Stimulated activated CD4-positive, alpha-beta T cell treated with anti-CD3 and anti-CD28 coated beads, Interleukin-1b, Interleukin-23, amount 100 ng/mL, for 4 hours (primary cell): ENCODE results near the gene NDUFA8.

Experiments
- DNase-seq, 2 donors: peaks; one replicate each; pipeline ENCODE4 v3.0.0-alpha.2; 2020; ENCODE audit warnings: low read depth in 2 of 2

NDUFA8 gene

DNA sequence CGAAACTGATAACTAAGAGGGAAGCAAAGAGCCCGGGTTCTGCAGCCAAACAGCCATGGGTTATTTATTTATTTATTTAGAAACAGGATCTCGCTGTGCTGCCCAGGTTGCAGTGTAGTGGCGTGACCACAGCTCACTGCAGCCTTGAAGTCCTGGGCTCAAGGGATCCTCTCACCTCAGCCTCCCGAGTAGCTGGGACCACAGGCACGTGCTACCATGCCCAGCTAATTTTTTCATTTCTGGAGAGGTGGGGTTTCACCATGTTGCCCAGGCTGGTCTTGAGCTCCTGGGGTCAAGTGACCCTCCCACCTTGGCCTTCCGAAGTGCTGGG, 24.1 kb downstream of the NDUFA8 start:
- DNase-seq: no peak

DNA sequence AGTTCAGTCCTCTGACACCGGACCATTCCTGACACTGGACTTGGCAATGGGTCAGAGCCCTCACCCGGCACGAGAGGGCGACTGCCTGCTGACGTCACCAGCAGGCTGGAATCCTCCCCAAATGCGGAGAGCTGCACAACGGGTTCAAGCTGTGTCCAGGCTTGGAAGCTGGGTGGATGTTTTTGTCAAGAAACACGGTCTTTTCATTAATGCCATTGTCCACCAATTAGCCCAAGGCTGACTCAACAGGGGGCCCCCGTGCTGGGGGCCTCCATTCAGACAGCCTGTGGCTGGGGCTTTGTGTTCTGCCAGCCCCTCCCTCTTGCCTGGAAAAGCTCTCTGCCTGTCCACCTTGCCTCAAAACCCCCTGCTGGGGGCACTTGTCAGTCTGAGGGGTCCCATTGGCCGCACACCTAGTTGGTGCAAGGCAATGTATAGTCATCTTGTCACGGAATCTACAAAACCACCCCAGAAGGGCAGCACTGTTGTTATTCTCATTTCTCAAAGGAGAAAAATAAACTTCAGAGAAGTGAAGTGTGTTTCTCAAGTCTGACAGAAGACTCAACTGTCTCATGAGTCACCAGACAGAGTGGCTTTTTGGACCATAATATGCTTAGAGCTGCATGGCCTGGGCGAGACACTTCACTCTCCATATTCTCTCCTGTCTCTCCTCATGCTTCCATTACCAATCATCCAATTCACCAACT, 24.6 kb downstream of the NDUFA8 start:
- no peak for DNase-seq

DNA sequence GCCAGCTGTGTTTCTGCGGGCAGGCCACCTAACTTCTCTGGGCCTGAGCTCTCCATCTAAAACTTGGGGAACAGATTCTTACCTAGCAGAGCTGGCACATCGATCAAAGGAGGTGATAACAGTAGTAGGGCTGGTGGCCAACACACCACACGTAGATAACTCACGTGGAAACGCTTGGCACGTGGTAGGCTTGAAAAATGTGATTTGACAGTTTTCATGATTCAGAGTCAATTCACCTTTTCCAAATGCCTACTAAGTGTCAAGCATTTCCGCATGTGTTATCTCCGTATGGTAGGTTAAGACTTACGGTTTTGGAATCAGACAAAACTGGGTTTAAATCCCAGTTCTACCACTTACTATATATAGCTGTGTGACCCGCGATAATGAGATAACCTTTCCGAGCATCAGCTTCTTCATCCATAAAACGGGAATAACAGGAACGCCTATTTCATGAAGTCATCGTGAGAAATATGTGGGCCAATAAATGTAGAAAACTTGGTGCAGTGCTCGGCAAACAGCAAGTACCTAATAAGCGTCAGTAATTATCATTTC, 25.5 kb downstream of the NDUFA8 start:
- DNase-seq: no peak

DNA sequence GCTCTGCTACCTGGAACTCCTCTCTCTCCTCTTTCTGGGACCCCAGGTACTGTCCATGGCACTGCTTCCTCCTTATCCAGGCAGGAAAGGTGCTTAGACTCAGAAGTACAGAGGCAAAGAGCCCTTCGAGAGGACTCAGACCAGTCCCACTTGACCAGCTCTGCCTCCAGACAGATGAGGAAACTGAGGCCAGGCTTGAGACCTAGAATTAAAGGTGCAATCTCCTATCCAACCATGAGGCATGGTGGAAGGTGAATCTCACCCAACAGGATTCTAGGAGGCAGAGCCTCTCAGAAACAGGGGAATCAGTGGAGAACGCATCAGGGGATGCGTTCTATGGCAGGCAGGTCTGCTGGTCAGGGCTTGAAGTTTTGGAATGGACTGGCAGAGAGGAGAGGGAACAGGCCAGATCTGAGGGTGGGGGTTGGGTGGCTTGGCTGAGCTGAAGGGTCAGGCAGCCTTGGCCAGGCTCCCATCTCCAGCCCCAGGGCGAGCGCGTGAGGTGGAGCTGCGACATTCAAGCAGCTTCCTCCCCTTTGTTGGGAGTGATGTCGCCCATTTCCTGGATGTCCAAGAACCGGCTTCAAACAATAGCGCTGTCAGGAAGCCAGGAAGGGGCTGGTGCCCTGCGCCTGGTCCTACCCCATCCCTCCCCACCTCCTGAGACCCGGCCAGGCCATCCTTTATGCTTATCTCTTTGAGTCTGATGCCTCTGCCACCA, 26.2 kb downstream of the NDUFA8 start:
- DNase-seq: no peak

DNA sequence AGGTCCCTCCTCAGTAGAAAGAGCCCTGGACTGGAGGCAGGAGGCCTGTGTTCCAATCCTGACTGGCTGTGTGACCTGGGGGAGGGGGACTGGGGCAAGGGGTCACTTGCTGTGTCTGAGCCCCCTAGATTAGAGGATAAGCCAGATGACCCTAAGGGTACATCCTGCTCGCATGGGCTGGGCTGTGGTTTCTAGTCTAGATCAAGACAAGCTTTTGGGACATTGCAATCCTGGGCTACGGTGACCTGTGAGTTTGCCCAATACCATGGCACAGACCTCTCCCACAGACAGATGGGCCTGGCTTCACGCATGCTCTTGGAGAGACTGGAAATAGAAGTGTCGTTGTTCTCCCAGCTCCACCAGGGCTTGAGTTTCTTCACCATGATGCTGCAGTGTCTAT, 27.0 kb downstream of the NDUFA8 start:
- DNase-seq: no peak

DNA sequence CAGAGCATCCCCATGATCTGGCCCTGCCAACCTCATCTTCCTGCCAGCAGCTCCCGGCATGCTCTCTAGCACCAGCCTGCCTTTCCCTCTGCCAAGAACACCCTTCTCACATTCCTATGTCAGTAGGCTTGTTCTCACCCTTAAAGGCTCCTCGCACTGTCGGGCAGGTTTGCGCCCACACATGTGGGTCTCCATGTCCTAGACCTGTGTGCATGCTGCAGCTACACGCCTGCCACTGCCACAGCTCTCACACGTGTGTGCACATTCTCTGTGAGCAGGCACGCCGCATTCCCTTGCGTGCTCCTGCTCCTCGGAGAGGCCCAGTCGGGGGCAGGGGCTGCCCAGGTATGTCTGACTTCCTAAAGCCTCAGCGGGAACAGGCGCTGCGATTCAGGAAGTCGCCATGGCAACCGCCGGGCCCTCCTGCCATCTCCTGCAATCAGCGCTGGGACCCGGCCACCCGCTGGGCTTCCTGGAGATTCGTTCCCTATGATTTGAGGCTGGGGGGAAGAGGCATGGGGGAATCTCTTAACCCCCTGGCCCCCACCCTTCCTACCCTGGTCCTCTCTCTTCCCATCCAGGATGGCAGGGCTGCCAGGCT, 28.1 kb downstream of the NDUFA8 start:
- no peak for DNase-seq

DNA sequence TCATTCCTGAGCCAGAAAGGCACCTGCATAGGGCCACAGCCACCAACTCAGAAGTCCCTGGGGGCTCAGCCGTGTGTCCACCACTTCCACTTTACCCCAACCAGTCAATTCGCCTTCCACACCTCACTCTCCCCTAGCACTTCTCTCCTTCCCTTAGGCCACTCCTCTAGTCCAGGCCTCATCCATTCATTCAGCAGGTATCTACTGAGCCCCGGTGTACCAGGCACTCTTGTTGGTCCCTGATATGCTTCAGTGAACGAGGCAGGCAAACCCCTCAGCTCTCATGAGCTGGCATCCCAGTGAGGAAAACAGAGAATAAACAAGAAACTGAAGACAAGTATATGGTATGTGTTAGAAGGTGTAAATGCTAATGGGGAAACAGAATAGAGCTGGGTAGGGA, 28.7 kb downstream of the NDUFA8 start:
- no peak for DNase-seq

DNA sequence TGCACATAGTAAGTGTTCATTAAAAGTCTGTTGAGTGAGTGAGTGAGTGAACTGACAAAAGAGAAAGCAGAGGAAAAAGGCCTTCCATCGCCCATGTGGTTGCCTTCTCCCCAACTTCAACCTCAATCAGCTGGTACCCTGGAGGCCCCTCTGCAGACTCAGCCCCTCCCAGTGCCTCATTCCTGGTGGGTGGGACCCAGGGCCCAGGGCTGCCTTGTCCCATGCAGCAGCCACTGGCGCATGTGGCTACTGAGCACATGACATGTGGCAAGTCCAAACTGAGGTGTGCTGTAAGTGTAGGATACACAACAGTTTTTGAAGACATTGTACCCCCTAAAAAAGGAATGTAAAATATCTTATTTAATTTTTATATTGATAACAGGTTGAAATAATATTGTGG, 29.6 kb downstream of the NDUFA8 start:
- DNase-seq: no peak

DNA sequence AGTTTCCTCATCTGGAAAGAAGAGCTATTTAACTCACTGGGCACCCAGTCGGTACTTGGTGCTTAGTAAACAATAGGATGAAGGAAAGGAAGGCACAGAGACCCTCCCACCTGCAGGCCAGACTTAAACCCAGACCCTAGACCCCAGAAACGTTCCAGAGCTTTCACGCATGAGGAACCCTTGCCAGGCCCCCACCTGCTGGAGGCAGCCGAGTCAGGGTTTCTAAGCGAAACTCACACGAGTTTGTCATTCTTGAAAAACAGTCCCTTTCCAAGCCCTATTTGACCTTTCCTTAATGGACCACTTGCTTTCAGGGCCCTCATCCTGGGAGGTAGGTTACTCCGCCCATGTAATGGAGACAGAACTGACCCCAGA, 30.6 kb downstream of the NDUFA8 start:
- no peak for DNase-seq

DNA sequence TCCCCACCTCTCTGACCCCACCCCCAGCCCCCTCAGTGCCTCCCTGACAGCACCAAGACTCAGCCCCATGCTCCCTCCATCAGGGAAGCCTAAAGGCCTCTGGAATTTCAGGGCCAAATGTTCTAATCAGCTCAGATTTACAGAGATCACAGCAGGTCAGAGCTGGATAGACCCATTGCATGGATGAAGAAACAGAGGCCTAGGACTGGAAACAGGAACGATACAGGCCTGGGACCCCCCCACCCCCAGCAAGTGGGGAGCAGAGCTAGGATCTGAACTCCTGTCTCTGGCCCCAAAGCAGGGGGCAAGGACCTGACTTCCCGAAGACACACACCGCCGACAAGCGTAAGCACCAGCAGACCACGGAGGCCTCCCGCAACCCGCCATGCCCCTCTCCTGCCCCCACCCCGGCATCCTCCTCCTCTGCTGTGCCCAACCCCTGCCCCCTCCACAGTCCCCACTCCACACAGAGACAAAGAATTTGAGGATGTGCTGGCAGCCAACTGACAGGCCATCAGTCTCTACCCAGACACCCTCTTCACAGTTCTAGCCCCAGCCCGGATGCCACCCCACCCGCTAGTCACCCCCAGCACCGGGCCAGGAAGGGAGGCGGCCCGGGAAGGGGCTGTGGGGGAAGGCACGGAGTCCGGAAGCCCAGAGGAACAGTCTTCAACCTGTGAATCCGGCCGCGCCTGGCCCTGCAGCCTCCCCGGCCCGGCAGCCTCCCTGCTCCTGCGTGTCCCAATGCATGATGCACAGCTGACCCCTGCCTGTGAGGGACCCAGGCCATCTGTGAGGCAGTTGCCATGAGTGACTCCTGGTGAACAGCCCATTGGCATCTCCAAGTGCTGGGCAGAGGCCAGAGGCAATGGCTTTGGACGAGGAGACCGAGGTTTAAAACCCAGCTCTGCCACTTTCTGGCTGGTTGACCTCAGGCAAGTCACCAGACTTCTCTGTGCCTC, 31.3 kb downstream of the NDUFA8 start:
- no peak for DNase-seq

DNA sequence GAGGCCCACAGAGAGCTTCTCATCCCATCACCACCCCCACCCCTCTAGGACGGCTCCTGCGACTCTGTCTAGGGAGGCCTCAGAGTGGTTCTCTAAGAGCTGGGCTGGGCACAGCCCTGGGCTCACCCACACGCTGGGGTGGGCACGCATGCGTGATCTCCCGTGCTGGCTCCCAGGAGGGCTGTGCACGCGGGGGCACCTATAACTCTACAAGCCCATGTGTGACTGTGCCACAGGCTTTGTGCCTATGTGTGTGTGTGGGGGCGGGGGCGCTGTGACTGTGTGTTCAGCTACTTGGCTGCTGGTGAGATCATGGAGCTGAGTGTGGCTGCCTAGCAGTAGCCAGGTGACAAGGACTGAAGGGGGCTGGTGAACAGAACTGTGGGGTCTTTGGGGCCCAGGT, 32.2 kb downstream of the NDUFA8 start:
- DNase-seq: no peak

DNA sequence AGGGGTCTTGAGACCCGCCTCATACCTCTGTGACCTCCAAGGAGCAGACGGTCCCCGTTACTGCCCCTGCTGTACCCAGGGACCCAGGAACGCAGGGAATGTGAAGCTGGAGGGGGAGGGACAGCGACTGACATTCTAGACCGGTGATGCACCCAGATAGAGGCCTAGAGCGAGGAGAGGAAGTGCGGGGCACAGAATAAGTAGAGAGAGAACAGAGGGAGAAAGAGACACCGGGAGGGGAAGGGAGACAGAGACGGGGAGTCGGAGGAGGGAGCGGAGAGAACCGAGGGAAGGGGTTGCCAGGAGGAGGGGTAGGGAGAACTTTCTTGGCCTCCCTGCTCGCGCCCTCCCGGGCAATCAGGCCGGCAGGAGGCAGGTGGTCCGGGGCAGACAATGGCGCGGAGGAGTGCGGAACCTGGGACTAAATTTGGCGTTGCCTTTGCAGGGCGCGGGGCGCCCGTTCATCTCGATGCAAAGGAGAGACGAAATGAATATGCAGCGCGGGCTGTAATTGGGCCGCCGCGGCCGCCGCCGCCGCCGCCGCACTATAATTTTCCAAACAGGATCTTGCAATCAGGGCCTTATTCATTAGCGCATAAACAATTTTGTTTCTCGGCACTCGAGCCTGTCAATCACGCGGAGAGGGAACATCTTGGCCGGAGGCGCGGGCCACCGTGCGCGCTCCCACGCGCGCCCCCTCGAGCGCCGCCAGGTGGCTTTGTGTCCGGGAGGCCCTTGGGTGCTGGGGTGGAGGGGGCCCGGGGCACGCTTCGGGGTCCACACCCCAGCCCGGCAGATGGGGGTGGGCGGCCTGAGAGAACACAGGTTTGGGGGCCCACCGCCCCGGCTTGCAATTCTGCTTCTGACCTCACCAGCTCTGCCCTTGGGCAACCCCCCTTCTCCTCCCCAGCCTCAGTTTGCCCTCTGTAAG, 33.0 kb downstream of the NDUFA8 start:
- DNase-seq: no peak

DNA sequence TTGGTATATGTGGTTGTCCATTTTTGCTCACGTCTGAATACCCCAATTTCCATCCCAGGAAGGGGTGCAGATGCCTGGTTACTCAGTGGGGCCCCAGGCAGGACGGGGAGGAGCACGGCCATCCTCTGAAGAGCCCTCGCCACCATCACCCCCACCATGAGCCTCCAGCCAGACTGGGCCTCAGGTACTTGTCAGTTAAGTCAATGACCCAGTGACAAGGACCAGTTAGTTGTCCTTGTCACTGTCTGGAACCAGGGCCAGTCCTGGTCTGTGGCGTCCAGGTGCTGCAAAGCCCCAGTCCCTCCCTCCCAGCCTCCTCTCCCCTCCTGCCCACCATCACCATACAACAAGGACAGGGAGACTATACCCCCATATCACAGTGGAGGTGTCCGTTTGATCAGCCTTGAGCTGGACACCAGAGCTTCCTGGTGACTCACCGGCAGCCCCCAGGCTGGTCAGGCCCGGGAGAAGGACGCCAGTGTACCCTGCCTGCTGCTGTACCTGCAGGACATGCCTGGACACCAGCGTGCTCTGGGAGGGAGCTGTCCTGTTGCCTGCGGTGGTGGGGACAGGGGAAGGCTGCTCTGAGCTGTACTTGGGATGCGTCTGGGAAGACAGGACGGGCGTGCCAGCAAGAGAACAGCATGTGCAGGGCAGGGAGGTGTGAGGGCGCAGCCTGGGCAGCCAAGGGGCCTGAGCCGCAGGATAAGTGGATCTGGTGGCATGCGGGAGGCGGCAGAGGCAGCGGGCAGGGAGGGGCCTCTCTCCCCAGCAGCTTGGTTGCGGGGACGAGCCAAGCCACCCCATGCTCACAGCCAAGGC, 33.9 kb downstream of the NDUFA8 start:
- DNase-seq: no peak

DNA sequence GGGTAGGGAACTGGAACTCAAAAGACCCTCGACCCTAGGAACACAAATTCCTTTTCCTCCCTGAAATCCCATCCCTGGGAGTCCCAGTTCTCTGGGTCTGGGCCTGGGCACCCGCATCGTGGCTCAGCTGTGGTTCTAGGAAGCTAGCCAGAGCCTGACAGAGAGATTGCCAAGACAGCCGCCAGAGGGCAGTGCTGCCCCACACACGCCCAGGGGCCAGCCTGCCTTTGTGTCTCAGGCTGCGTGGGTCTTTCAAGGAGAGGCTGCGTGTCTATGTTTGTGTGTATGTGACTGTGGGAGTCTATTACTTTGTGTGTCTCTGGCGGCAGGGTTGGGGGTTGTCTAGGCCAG, 34.4 kb downstream of the NDUFA8 start:
- peak; percentile 74 to 75 for DNase-seq

DNA sequence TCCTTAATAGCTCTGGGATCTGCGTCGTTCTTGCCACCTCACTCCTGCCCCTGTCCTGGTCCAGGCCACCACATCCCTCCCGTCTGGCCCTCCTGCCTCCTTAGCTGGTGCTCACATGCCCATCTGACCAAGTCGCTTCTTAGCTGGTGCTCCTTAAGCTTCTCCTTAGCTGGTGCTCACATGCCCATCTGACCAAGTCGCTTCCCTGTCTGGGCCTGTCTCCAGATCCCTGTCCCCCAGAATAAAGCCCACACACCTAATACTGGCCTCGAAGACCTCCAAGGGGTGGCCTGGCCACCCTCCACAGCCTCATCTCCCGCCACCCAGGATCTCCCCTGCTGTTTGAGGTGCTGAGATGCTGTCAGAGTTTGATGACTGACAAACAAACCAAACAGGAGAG, 35.1 kb downstream of the NDUFA8 start:
- no peak for DNase-seq

DNA sequence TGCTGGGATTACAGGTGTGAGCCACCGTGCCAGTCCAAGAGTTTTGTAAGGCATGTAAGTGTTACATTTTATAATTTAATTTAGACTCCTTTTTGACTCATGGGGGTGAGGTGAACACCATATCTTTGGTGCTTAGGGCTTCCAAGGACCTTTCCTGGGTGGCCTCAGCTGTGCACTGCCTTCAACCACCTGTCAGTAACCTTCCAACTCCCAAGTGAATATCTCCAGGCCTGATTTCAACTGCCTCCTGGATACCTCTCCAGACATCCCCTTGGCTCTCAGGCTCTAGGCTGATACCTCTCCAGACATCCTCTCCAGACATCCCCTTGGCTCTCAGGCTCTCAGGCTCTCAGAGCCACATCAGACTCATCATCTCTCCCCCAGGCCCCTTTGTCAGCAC, 35.5 kb downstream of the NDUFA8 start:
- DNase-seq: no peak

DNA sequence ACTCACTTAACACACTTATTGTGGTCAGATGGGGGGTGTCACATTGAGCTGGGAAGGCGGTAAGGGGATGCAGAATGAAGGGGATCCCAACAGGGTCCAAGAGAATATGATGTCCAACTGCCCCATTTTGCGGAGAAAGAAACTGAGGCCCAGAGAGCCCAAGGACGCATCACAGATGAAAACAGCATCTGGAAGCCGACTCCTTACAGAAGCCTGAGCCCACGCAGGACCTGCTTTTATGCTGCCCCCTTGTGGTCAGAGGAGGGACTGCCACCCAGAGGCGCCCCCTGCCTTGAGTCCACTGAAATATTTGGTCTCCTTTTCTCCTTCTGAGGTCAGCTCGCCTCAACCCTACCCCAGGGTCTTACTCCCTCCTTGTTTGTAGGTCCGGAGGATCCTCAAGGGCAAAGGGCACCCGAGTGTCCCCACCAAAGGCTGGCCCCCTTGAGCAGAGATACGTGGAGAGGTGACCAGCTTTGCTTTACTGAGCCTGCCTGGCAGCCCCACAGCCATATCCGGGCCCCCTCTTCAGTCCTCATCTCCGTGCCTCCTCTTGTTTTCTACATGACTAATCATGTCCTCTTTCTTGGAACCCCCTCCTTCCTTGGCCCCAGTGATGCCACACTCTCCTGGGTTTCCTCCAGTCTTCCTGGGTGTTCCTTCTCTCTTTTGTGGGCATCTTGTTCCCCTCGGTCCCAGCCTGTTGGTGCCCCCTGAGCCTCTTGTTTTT, 36.5 kb downstream of the NDUFA8 start:
- peak; percentile 62 to 64 for DNase-seq

DNA sequence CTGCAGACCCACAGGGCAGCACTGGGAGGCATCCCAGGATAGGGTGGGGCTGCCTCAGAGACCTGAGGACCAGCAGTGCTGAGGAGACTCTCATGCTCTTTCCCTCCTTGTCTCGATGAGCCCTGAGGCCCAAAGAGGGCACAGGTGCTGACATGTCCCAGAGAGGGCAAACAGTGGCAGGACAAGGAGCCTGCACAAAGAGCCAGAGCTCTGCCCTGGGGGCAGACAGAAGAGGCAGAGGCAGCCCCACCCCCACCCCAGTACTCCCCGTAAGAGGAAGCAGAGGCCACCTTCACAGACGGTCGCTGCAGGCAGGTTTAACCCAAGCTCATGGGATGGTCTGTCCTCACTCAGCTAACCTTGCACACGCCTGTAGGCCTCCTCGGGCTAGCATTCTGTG, 37.1 kb downstream of the NDUFA8 start:
- DNase-seq: no peak

DNA sequence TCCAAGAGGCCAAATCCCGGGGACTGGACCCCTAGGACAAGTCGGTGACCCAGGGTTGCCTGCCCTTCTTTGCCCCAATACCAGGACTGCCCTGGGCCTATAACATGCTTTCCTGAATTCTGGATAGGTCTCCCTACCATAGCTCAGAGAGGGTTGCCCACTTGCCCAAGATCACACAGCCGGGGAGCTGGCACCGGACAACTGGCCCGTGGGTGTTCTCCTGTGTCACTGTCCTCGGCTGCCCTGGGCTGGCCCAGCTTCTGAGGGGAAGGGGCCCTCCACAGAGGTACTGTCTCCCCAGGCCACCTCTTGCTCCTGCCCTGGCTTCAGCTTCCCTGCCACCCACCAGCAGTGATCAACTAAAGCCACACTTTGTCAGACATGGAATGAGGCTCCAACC, 37.6 kb downstream of the NDUFA8 start:
- no peak for DNase-seq
